ENCODE results near the gene PITX2.

DNA sequence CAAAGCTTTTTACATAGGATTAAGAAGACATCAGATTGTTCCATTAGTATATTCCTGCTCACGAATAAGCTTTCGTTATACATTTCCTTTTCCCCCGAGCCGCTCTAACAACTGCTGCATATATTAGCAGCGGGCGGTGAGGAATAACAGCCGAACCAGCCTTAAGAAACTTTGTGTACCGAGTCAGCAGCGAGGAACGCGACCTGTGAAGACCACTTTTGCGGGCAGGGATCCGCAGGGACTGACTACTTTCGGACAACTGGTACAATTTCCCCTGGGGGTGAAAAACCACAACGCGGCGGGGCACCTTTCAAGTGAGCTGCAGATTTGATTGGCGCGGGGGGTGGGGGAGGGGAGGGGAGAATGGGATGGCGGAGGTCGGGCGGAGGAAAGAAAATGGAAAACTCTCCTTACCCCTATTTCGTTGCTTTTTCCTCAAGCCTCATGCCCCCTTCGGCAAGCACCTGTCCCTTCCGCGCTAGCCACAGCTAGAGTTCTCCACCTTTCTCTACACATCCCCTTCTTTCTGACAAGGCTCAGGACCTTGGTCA lies 5.9 kb upstream of the PITX2 start:
- TF ChIP-seq, protein P1, sequence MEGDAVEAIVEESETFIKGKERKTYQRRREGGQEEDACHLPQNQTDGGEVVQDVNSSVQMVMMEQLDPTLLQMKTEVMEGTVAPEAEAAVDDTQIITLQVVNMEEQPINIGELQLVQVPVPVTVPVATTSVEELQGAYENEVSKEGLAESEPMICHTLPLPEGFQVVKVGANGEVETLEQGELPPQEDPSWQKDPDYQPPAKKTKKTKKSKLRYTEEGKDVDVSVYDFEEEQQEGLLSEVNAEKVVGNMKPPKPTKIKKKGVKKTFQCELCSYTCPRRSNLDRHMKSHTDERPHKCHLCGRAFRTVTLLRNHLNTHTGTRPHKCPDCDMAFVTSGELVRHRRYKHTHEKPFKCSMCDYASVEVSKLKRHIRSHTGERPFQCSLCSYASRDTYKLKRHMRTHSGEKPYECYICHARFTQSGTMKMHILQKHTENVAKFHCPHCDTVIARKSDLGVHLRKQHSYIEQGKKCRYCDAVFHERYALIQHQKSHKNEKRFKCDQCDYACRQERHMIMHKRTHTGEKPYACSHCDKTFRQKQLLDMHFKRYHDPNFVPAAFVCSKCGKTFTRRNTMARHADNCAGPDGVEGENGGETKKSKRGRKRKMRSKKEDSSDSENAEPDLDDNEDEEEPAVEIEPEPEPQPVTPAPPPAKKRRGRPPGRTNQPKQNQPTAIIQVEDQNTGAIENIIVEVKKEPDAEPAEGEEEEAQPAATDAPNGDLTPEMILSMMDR (IDR thresholded peaks at IDR 0.05), result no peak
- TF ChIP-seq POLR2A (IDR thresholded peaks at IDR 0.05), result no peak

Data from lower leg skin (tissue), 3 donors.